OCI-LY1 (cell line): Measurements from ENCODE around the gene MSMB.

Experiments used
- H2AFZ ChIP-seq: fragments of 200-600 bp; sonication (generic), shearing (Covaris generic); 2 replicates; pipeline ENCODE4 v1.6.0; 2014; ENCODE audit warnings: antibody characterized with exemption, mild to moderate bottlenecking, low read length
- H3F3A ChIP-seq: fragments of 200-600 bp; sonication (generic), shearing (Covaris generic); 2 replicates; pipeline ENCODE4 v1.6.0; 2014; ENCODE audit warnings: mild to moderate bottlenecking, antibody characterized with exemption, low read length, moderate library complexity; ENCODE audit not compliant: insufficient read depth
- H3K27ac ChIP-seq: fragments of 200-600 bp; sonication (generic); 2 replicates; pipeline ENCODE4 v1.5.1; 2014; ENCODE audit warnings: low read length, mixed run types, mild to moderate bottlenecking, low read depth; ENCODE audit not compliant: poor library complexity, severe bottlenecking
- H3K27me3 ChIP-seq: fragments of 200-600 bp; sonication (generic); 2 replicates; pipeline ENCODE4 v1.6.0; 2014; ENCODE audit warnings: antibody characterized with exemption, mild to moderate bottlenecking, low read length, moderate library complexity; ENCODE audit not compliant: insufficient read depth
- H3K36me3 ChIP-seq: fragments of 200-600 bp; sonication (generic); 2 replicates; pipeline ENCODE4 v1.6.1; 2014; ENCODE audit warnings: mild to moderate bottlenecking, antibody characterized with exemption, low read length, moderate library complexity, mixed read lengths; ENCODE audit not compliant: insufficient read depth
- H3K4me1 ChIP-seq: fragments of 200-600 bp; sonication (generic); 2 replicates; pipeline ENCODE4 v1.5.1; 2014; ENCODE audit warnings: mild to moderate bottlenecking, low read length, moderate library complexity; ENCODE audit not compliant: insufficient read depth, severe bottlenecking
- H3K4me2 ChIP-seq: fragments of 200-600 bp; sonication (generic), shearing (Covaris generic); 2 replicates; pipeline ENCODE4 v1.6.1; 2014; ENCODE audit warnings: low read length
- H3K4me3 ChIP-seq: fragments of 200-600 bp; sonication (generic); 2 replicates; pipeline ENCODE4 v1.5.1; 2014; ENCODE audit warnings: low read length, low read depth, mild to moderate bottlenecking, mixed read lengths; ENCODE audit not compliant: poor library complexity, severe bottlenecking
- H3K79me2 ChIP-seq: fragments of 200-600 bp; shearing (Covaris generic); 2 replicates; pipeline ENCODE4 v1.6.1; 2016; ENCODE audit warnings: mixed run types, low read length, mixed read lengths; ENCODE audit not compliant: insufficient read depth
- H3K9ac ChIP-seq: fragments of 200-600 bp; sonication (generic), shearing (Covaris generic); 2 replicates; pipeline ENCODE4 v1.6.1; 2014; ENCODE audit warnings: mild to moderate bottlenecking, low read length, mixed read lengths
- H3K9me2 ChIP-seq: fragments of 200-600 bp; sonication (generic), shearing (Covaris generic); 2 replicates; pipeline ENCODE4 v1.6.1; 2014; ENCODE audit warnings: low read depth, mild to moderate bottlenecking, low read length, mixed read lengths
- H3K9me3 ChIP-seq: fragments of 200-600 bp; shearing (Covaris generic); 2 replicates; pipeline ENCODE4 v1.6.1; 2014; ENCODE audit warnings: low read length, mixed read lengths
- H4K20me1 ChIP-seq: fragments of 200-600 bp; sonication (generic), shearing (Covaris generic); 2 replicates; pipeline ENCODE4 v1.6.0; 2016; ENCODE audit warnings: mild to moderate bottlenecking, low read length; ENCODE audit not compliant: insufficient read depth
- EZH2 ChIP-seq: fragments of 200-600 bp; sonication (generic), shearing (Covaris generic); IDR thresholded peaks from 2 replicates; pipeline ENCODE4 v1.8.0; 2017; ENCODE audit warnings: borderline replicate concordance, mixed run types, mild to moderate bottlenecking, antibody characterized with exemption, low read length, moderate library complexity, mixed read lengths
- TF ChIP-seq, protein P1 (sequence below): fragments of 200-600 bp; sonication (generic), shearing (Covaris generic); IDR thresholded peaks from 2 replicates; pipeline ENCODE4 v1.5.1; 2017; ENCODE audit warnings: mild to moderate bottlenecking, antibody characterized with exemption, low read length, moderate library complexity, mixed read lengths

The MSMB gene

DNA sequence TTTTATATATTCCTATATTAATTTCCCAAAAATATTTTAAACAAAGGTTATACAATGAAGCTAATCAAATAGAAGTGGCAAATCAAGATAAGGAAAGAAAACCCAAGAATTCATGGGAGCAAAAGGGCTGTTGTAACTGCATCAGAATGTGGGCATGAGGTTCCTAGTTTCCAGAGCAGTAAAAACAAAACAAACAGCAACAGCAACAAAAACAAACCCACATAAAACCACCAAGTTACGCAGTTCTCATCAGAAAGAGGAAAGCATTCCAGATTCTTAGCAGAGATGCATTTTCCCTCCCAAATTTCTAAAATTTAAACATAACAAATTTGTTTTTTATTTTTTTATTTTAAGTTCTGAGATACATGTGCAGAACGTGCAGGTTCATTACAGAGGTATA, 34.8 kb upstream of the MSMB start:
- Histone ChIP-seq H2AFZ (no peak overlapping the region), H3K27me3 (no peaks in the 10 kb centered on the region), H3K9me2 (no peaks in the 10 kb centered on the region), H3K79me2 (no peaks in the 10 kb centered on the region), H3F3A (no peaks in the 10 kb centered on the region), H3K36me3 (no peaks in the 10 kb centered on the region), H3K9me3 (no peaks in the 10 kb centered on the region), H3K4me1 (no peaks in the 10 kb centered on the region), H3K4me3 (no peak overlapping the region), H3K4me2 (no peak overlapping the region), H4K20me1 (no peaks in the 10 kb centered on the region), H3K27ac (no peak overlapping the region), H3K9ac (no peak overlapping the region)
- TF ChIP-seq EZH2: no peak
- TF ChIP-seq, protein P1, sequence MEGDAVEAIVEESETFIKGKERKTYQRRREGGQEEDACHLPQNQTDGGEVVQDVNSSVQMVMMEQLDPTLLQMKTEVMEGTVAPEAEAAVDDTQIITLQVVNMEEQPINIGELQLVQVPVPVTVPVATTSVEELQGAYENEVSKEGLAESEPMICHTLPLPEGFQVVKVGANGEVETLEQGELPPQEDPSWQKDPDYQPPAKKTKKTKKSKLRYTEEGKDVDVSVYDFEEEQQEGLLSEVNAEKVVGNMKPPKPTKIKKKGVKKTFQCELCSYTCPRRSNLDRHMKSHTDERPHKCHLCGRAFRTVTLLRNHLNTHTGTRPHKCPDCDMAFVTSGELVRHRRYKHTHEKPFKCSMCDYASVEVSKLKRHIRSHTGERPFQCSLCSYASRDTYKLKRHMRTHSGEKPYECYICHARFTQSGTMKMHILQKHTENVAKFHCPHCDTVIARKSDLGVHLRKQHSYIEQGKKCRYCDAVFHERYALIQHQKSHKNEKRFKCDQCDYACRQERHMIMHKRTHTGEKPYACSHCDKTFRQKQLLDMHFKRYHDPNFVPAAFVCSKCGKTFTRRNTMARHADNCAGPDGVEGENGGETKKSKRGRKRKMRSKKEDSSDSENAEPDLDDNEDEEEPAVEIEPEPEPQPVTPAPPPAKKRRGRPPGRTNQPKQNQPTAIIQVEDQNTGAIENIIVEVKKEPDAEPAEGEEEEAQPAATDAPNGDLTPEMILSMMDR: no peak

DNA sequence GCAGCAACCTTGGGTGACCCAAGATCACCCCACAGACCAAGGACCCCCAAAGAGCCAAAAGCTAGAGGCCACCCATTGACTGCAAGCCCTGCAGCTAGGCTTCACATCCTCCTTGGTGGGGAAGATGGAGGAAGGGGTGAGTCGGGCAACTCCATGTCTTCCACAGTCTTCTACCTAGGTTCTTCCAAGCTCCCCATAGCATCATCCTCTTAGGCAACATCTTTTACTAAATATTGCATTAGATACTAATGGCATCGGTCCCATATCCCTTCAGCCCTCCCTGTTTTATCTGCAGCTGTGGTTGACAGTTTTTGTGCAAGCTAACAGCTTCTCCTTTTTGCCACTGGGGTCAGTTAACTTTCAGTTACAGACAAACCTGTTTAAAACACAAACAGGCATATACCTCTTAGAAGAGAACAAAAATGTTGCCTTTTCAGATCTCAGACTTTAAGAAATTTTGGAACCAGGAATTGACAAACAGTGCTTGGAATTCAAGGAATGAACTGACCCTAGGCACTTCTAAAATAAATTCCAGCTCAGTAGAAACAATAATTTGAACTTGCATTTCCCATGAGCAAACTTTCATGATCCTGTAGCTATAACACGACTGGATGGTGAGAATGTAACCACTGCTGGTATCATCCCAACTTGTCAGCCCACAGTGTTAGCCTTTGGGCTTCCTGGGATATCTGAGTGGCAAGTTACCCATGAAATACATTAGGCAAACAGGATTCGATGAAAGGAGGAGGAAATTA, 33.9 kb upstream of the MSMB start:
- H3K27me3 ChIP-seq: no peaks in the 10 kb centered on the region
- H3K4me2 ChIP-seq: no peak overlapping the region
- no peaks in the 10 kb centered on the region for H3K9me2 ChIP-seq
- H3K4me3 ChIP-seq: no peak overlapping the region
- H3K4me1 ChIP-seq: no peaks in the 10 kb centered on the region
- no peak overlapping the region for H3K9ac ChIP-seq
- no peaks in the 10 kb centered on the region for H3K36me3 ChIP-seq
- no peak overlapping the region for H2AFZ ChIP-seq
- no peak overlapping the region for H3K27ac ChIP-seq
- no peaks in the 10 kb centered on the region for H3K9me3 ChIP-seq
- H4K20me1 ChIP-seq: no peaks in the 10 kb centered on the region
- TF ChIP-seq, protein P1: no peak
- no peak for TF ChIP-seq EZH2
- no peaks in the 10 kb centered on the region for H3K79me2 ChIP-seq
- H3F3A ChIP-seq: no peaks in the 10 kb centered on the region

DNA sequence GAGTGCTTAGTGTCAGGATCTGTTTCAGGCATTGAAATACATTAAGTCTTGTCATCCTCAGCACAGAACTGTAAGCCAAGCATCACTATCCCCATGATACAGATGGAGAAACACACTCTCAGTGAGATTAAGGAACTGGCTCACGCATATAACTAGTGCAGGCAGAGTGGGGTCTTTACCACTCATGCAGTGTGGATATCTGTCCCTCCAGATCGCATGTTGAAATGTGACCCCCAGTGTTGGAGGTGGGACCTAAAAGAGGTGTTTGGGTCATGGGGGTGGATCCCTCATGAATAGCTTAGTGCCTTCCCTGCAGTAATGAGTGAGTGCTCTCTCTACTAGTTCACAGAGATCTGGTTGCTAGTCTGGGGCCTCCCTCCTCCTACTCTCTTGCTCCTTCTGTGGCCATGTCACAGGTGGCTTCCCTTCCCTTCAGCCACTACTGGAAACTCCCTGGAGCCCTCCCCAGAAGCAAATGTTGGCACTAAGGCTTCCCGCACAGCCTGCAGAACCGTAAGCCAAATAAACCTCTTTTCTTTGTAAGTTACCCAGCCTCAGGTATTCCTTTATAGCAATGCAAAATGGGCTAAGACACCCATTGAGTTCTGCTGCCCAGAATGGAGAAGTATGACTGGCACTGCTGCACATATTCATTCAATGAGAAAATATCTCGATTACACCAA, 31.8 kb upstream of the MSMB start:
- H2AFZ ChIP-seq: no peak overlapping the region
- no peak overlapping the region for H3K4me2 ChIP-seq

More for the DNA sequence above, 31.8 kb upstream of the MSMB start:
- no peaks in the 10 kb centered on the region for H3F3A ChIP-seq
- H3K27ac ChIP-seq: no peak overlapping the region
- no peaks in the 10 kb centered on the region for H4K20me1 ChIP-seq
- no peaks in the 10 kb centered on the region for H3K4me1 ChIP-seq
- no peak overlapping the region for H3K9ac ChIP-seq
- TF ChIP-seq EZH2: no peak
- TF ChIP-seq, protein P1: no peak
- H3K9me3 ChIP-seq: no peaks in the 10 kb centered on the region
- H3K4me3 ChIP-seq: no peak overlapping the region
- H3K9me2 ChIP-seq: no peaks in the 10 kb centered on the region
- H3K36me3 ChIP-seq: no peaks in the 10 kb centered on the region
- no peaks in the 10 kb centered on the region for H3K27me3 ChIP-seq
- H3K79me2 ChIP-seq: no peaks in the 10 kb centered on the region
